SK-N-SH treated with all-trans-retinoic acid at 6 μM for 48 hours (cell line): ENCODE results near the gene TMEM214.

ENCODE experiments used
- ARNTL ChIP-seq: fragments of 450-650 bp; formaldehyde crosslinking; IDR thresholded peaks from 2 replicates; pipeline ENCODE4 v1.5.0; 2020; ENCODE audit warnings: low read depth, mild to moderate bottlenecking, moderate library complexity, borderline replicate concordance
- BACH2 ChIP-seq: fragments of 250-450 bp; sonication (Bioruptor Pico); IDR thresholded peaks from 2 replicates; pipeline ENCODE4 v1.9.0; 2021; ENCODE audit warnings: mild to moderate bottlenecking, borderline replicate concordance
- CSRNP3 ChIP-seq: fragments of 250-450 bp; sonication (Bioruptor Pico); IDR thresholded peaks from 2 replicates; pipeline ENCODE4 v1.5.1; 2021; ENCODE audit warnings: mild to moderate bottlenecking, moderate library complexity
- ESRRG ChIP-seq: fragments of 250-450 bp; sonication (Bioruptor Pico); IDR thresholded peaks from 2 replicates; pipeline ENCODE4 v1.6.1; 2021; ENCODE audit warnings: mild to moderate bottlenecking
- GLIS3 ChIP-seq: fragments of 250-450 bp; sonication (Bioruptor Pico); IDR thresholded peaks from 2 replicates; pipeline ENCODE4 v1.5.0; 2020; ENCODE audit warnings: mild to moderate bottlenecking, moderate library complexity
- POU6F1 ChIP-seq: fragments of 250-450 bp; sonication (Bioruptor Pico); IDR thresholded peaks from 2 replicates; pipeline ENCODE4 v1.8.0; 2021; ENCODE audit warnings: low read depth, mild to moderate bottlenecking, moderate library complexity, borderline replicate concordance
- PPARA ChIP-seq: fragments of 250-450 bp; sonication (Bioruptor Pico); IDR thresholded peaks from 2 replicates; pipeline ENCODE4 v1.5.0; 2020; ENCODE audit warnings: mild to moderate bottlenecking, borderline replicate concordance
- RARB ChIP-seq: fragments of 250-450 bp; sonication (Bioruptor Pico); IDR thresholded peaks from 2 replicates; pipeline ENCODE4 v1.8.0; 2021; ENCODE audit warnings: mild to moderate bottlenecking, moderate library complexity
- TCF4 ChIP-seq: fragments of 250-450 bp; sonication (Bioruptor Pico); IDR thresholded peaks from 2 replicates; pipeline ENCODE4 v1.8.0; 2021; ENCODE audit warnings: mild to moderate bottlenecking, moderate library complexity, borderline replicate concordance
- ZFP3 ChIP-seq: fragments of 250-450 bp; sonication (Bioruptor Pico); IDR thresholded peaks from 2 replicates; pipeline ENCODE4 v1.5.0; 2020; ENCODE audit warnings: mild to moderate bottlenecking, moderate library complexity
- ZNF565 ChIP-seq: fragments of 450-650 bp; formaldehyde crosslinking; conservative IDR thresholded peaks from 2 replicates; pipeline ENCODE4 v1.5.0; 2020; ENCODE audit warnings: low read depth, mild to moderate bottlenecking, moderate library complexity
- ZNF8 ChIP-seq: fragments of 450-650 bp; formaldehyde crosslinking; IDR thresholded peaks from 2 replicates; pipeline ENCODE4 v1.5.0; 2020; ENCODE audit warnings: mild to moderate bottlenecking, moderate library complexity
- TF ChIP-seq, protein P1 (sequence below): fragments of 250-450 bp; sonication (Bioruptor Pico); IDR thresholded peaks from 2 replicates; pipeline ENCODE4 v1.5.1; 2020; ENCODE audit warnings: low read depth, mild to moderate bottlenecking, moderate library complexity
- TF ChIP-seq, protein P2 (sequence below): fragments of 250-450 bp; sonication (Bioruptor Pico); IDR thresholded peaks from 2 replicates; pipeline ENCODE4 v1.8.0; 2020; ENCODE audit warnings: mild to moderate bottlenecking, moderate library complexity, borderline replicate concordance

DNA sequence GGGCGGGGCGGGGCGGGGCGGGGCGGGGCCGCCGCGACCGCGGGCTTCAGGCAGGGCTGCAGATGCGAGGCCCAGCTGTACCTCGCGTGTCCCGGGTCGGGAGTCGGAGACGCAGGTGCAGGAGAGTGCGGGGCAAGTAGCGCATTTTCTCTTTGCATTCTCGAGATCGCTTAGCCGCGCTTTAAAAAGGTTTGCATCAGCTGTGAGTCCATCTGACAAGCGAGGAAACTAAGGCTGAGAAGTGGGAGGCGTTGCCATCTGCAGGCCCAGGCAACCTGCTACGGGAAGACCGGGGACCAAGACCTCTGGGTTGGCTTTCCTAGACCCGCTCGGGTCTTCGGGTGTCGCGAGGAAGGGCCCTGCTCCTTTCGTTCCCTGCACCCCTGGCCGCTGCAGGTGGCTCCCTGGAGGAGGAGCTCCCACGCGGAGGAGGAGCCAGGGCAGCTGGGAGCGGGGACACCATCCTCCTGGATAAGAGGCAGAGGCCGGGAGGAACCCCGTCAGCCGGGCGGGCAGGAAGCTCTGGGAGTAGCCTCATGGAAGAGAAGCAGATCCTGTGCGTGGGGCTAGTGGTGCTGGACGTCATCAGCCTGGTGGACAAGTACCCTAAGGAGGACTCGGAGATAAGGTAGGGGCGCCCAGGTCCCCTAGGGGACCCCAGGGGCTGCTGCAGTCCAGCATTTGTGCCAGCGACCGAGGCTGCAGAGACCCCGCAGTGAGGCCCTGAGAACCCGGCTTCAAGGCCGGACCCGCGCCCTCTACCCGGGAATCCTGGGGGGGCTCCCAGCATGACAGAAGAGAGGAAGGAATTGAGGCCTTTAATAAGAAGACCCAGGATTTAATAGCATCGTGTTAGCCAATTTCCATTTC is 54.2 kb downstream of the TMEM214 start, which contains the start of gene KHK:
- TF ChIP-seq TCF4 (CRISPR knock-in tag) (no peak), ZNF8 (no peak), POU6F1 (CRISPR knock-in tag) (no peak), ZFP3 (no peak), RARB (CRISPR knock-in tag) (no peak), ESRRG (CRISPR knock-in tag) (no peak), CSRNP3 (no peak), ZNF565 (no peak), BACH2 (no peak), GLIS3 (CRISPR knock-in tag) (no peak), ARNTL (CRISPR knock-in tag) (no peak), PPARA (CRISPR knock-in tag) (no peak)
- TF ChIP-seq, protein P1, sequence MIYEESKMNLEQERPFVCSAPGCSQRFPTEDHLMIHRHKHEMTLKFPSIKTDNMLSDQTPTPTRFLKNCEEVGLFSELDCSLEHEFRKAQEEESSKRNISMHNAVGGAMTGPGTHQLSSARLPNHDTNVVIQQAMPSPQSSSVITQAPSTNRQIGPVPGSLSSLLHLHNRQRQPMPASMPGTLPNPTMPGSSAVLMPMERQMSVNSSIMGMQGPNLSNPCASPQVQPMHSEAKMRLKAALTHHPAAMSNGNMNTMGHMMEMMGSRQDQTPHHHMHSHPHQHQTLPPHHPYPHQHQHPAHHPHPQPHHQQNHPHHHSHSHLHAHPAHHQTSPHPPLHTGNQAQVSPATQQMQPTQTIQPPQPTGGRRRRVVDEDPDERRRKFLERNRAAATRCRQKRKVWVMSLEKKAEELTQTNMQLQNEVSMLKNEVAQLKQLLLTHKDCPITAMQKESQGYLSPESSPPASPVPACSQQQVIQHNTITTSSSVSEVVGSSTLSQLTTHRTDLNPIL (CRISPR knock-in tag), result no peak
- TF ChIP-seq, protein P2, sequence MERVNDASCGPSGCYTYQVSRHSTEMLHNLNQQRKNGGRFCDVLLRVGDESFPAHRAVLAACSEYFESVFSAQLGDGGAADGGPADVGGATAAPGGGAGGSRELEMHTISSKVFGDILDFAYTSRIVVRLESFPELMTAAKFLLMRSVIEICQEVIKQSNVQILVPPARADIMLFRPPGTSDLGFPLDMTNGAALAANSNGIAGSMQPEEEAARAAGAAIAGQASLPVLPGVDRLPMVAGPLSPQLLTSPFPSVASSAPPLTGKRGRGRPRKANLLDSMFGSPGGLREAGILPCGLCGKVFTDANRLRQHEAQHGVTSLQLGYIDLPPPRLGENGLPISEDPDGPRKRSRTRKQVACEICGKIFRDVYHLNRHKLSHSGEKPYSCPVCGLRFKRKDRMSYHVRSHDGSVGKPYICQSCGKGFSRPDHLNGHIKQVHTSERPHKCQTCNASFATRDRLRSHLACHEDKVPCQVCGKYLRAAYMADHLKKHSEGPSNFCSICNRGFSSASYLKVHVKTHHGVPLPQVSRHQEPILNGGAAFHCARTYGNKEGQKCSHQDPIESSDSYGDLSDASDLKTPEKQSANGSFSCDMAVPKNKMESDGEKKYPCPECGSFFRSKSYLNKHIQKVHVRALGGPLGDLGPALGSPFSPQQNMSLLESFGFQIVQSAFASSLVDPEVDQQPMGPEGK (CRISPR knock-in tag), result no peak
